Islet of Langerhans (tissue), 1 donor: ENCODE measurements around the gene MGAT3.
A peak's percentile ranks its signal among the peaks of the same experiment; 100 is the strongest.
"Not testable (repeated sequence)": the region's sequence is repeated elsewhere in the genome, so short reads cannot be mapped to it uniquely, and the experiment has no call there.

Experiments used
- FAIRE-seq: peaks from one replicate; lab custom pipeline; 2011; peaks lifted over from hg19 to GRCh38; lab: Jason Lieb, UNC

MGAT3 gene

DNA sequence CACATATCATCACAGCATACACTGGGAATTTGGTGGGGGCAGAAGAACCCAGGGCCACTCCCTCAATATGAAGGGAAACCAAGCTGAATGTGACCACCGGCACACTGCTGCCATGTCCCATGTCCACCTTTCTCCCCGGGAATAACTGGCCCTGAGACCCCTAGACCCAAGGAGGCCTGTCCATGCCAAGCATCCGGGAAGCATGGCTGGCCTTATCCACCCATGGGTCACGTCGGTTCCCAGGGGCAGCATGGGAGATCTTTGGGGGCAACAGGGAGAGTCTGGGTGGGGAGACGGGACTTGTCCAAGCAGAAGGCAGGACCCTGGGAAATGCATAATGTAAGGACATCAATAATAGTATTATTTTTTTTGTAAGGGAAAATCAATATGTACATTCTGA lies 34.9 kb downstream of the MGAT3 start:
- FAIRE-seq = no peak

DNA sequence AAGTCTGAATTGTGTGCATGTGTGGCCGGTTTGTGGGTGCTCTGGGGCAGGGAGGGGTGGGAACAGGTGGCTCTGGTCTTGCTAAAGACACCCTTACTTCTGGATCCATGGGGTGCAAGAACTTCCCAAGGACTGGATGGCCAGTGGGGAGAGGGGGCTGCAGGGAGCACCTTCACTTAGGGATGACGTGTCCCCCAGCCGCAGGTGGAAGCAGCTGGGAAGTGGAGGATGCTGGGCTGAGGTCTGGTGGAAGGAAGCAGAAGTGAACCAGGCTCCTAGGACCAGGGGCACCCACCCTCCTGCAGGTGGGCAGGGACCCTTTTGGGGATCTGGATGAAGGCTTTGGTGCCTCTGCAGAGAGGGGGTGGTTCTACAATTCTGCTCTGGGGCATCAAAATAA lies 35.4 kb downstream of the MGAT3 start:
- no peak for FAIRE-seq

DNA sequence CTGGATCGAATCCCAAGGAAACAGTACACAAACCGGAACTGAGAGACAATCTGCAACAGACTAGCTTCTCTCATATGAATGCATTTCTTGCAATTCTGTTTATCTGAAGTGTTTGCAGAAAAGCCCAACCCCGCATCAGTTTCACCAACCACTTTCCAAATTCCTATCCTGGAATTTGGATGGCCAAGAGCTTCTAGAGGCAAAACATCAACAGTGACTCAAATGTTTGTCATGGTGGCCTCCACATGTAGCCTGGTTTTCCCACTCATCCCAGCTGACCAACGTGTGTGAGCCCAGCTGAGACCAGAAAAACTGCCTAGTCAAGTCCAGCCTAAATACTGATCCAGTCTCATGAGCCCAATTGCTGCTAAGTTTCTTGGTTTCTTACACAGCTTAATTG lies 36.9 kb downstream of the MGAT3 start:
- no peak for FAIRE-seq

DNA sequence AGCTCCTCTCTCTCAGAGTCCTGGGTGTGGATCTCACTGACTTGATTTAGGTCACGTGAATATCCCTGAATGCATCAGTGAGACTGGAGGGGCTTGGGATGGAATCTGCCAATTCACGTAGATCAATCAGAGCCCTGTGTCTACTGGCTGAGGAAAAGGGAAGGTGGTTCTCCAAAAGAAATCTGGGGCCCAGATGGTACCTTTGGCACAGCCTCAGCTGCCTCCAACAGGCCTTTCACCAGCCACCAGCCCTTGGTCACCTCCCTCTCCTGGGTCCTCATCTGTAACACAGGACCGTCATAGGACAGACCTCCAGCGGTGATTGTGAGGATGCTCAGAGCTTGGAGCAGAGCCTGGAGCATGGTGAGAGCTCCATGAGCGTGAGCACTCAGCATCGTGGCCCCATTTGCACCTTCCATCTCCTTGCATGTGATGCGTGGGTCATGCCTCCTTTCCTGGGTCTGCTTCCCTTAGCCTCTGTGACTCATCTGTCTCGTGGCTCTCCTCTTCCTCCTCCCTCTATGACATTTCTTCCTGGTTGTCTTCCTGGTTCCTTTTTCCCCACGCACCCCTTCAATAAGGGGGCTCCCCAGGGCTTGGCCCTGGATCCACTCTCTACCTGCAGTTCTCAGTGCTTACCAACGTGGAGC lies 37.8 kb downstream of the MGAT3 start:
- no peak for FAIRE-seq

DNA sequence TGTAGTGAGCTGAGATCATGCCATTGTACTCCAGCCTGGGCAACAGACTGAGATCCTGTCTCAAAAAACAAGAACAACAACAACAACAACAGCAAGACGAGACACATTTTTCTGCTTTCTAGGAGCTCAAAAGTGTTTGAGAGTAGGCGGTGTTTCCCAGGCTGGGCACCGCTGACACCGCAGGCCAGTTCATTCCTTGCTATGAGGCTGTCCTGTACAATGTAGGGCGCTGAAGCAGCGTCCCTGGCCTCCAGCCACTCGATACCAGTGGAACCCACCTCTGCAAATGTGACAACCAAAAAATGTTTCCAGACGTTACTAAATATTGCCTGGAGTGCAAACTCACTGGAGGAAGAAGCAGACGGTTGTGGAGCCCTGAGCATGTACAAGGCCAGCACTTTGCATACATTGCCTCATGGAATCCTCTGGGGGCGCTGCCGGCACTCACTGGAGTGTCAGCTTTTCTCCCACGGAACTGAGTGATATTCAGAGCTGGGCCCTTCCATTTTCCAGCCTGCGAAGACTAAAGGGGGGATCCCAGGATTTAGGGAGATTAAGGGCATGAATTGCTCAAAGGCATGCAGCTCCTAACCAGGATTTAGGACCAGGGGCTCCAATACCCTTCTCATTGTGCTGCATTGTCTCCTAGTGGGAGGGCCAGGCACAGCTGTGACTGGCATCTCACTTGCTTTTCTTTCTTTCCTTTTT lies 39.5 kb downstream of the MGAT3 start:
- peak; percentile 90 for FAIRE-seq

DNA sequence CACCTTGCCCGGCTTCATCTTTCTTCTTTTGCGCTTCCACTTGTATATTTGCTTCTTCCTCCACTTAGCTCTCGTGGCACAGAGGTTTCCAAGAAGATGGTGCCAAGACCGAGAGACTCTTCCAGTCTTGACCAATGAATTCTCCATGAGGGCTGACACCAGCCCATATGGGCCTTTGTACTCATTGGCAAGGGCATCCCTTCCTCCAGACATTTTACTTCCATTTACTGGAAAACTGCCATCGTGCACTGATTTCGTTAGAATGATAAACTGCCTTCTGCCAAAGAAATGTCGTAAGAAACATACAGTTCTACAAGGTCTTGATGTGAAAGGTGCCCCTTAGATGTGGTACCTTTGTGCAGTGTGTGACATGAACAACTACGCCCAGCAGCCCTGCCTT lies 40.6 kb downstream of the MGAT3 start:
- no peak for FAIRE-seq

DNA sequence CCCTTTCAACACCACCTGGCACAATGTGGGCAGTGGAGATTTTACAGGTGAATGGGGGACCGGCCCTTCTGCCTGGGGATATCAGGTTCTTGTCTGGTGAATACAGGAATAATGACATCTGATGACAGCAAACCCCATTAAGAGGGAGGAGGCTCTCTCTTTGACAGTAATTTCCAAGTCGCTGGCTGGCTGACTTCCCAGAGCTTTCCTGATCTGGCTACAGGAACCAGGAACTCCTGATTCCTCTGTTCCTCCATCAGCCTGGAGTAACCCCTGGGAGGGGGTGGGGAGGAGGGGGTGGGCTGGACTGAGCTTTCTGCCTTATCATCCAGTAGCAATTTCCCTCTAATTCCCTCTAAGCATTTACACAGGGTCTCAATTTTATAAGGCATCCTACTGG lies 41.6 kb downstream of the MGAT3 start:
- no peak for FAIRE-seq

DNA sequence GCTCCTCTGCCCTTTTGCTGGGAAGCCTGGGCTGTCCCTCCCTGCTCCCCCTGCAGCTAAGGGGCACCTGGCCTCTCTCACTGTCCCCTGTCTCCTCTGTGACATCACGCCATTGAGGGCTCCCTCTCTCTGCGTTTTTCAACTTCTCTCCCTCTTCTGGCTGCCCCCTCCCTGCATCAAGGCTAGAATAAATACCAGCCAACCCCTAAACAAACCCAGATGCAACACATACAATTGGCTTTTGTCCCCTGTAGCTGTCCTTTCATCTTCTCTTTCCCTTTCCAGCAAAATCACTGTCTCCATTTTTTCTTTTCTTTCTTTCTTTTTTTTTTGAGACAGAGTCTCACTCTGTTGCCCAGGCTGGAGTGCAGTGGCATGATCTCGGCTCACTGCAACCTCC lies 42.0 kb downstream of the MGAT3 start:
- FAIRE-seq = no peak

DNA sequence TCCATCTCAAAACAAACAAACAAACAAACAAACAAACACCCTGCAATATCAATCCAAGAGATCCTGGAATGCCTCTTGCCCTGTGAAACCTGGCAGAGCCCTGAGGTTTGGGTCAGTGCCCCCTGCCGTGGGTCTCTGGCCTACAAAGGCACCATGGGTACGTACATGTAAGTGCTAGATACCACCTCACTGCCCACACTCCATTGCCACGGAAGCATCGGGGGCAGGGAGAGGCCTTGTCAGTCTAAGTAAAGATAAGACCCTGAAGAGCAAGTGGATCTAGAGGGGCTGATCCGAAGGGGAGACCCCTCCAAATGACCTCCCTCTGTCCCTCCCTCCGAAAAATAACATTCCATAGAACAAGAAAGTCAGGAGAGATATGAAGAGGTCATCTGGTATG lies 43.3 kb downstream of the MGAT3 start:
- no peak for FAIRE-seq

DNA sequence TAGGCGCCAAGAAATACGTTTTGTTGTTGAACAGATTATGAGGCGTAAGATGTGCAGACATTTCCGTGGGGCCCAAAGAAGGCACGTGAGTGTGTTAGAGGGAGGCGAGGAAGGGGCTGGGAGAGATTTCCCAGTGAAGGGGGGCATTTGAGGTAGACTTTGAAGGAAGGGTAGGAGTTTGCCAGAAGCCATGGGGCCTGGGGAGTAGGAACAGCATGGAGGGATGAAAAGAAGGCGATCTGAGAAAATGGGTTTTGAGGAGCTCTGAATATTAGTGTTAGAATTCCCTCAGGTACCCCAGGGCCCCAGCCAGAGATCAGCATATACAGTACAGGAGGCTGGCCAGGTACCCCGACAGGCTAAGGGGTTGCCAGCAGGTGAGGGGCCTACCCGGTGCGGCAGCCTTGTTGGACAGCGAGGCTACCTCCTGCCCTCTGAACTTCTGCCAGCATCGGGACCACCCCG lies 44.9 kb downstream of the MGAT3 start:
- no peak for FAIRE-seq

DNA sequence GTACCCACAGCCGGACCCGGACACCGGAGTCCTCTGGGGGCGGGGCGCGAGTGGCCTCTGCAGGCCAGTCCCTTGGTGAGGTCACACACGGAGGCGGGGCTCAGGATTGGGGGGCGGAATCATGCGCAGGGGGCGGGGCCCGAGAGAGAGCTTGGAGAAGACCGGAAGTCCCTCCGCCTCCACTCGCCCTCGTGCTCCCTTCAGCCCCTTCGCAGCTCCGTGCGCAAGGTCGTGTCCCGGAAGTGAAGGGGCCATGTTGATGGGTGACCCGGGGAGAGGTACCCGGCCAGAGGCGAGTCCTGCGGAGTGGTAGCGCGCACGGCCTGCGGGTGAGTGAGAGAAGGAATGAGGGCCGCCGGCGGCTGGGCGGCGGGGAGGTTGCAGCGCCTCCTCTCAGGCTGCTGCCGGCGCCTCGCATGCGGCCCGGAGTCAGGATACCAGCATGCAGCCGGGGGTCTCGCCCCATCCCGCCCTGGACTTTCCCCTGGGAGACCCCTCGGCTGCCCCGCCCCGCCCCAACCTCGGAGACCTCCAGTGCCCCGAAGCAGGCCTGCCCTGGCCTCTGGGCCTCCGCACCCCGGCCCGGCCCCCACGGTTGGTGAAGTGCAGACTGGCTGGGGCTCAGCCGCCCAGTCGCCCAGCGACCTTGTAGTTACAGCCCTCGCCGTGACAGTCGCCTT lies 45.4 kb downstream of the MGAT3 start, which contains the start of gene MIEF1:
TSS of gene MIEF1 (plus strand) at position 182 of the 680 bp plus-strand sequence. CDS start 9,005 bp downstream, outside the sequence.
- no peak for FAIRE-seq

DNA sequence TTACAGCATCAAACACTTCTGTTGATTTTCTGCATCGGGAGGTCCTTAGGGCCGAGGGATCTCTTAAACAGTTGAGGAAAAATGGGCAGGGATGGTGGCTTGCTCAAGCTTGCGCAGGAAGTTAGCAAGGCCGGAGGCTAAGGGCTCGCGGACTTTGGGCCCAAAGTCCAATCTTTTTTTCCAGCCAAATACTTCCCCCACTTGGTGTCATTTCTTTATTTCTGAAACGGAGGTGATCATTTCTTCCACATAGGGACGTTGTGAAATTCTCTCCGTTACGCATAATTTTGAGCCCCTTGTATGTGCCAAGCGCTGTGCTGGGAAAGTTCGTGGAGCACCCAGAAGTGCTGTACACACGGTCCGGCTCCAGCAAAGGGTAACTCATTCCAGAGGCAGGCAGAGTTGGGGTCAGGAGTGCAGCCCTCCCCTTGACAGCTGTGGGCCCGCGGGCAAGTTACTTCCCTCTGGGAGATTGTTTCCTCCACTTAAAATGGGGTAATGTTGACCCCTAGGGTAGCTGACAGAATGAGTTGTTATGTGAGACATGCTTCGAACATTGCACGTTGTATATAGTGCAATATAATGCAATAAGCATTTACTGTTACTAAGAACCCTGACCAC lies 46.1 kb downstream of the MGAT3 start:
- no peak for FAIRE-seq

DNA sequence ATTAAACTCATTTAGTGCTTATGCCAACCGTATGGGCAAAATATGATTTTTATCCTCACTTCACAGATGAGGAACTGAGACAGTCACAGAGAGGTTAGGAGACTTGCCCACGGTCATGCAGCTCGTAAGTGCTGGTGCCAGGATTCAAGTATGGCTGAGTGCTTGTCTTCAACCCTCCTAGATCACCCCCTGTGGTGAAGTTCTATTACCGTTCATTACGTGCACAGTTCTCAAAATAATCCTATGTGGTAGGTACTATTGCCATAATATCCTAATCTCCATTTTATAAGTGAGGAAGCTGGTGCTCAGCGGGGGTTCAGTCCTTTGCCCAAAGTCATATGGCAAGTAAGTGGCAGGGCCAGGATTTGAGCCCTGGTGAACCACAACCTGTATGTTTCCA lies 46.8 kb downstream of the MGAT3 start:
- no peak for FAIRE-seq

DNA sequence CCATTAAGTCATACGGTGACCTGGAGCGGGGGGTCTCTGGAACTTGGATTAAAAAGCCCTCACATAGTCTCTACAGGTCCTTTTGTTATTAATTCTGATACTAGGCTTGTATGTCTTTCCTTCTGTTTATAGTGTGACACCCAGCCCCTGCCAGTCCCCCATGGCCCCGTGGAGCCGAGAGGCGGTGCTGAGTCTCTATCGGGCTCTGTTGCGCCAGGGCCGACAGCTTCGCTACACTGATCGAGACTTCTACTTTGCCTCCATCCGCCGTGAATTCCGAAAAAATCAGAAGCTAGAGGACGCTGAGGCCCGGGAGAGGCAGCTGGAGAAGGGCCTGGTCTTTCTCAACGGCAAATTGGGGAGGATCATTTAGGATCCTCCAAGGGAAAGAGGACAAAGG lies 47.3 kb downstream of the MGAT3 start:
- FAIRE-seq = no peak

DNA sequence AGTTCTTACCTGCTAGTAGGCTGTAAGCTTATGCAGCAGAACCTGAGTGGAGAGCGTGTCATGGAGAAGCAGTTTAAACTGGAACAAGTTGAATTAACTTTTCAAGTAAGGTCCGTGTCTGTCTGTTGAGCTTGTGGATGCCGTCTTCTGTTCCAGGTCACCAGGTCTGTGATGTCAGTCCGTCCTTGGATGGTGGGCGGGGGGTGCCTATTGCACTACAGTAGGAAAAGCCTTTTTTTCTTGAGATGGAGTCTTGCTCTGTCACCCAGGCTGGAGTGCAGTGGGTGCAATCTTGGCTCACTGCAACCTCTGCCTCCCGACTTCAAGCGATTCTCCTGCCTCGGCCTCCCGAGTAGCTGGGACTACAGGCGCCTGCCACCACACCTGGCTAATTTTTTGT lies 50.2 kb downstream of the MGAT3 start:
- FAIRE-seq = not testable (repeated sequence)

DNA sequence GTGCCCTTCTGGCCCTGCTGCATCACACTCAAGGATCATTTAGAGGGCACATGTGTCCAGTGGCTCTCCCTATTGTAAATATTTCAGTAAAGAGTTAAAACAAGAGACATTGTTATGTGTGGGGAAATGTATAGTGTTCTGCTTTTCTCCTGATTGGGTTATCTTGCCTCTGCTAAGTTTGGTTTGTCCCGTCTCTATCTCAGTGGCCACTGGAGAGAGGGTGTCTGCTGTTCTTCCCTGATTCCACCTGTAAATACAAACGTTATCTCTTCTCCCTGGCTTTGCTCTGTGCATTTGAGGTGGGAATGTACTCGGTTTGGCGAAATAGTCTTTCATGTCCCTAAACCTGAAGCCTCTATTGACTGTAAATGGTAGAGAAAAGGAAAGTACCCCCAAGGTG lies 51.6 kb downstream of the MGAT3 start:
- no peak for FAIRE-seq

DNA sequence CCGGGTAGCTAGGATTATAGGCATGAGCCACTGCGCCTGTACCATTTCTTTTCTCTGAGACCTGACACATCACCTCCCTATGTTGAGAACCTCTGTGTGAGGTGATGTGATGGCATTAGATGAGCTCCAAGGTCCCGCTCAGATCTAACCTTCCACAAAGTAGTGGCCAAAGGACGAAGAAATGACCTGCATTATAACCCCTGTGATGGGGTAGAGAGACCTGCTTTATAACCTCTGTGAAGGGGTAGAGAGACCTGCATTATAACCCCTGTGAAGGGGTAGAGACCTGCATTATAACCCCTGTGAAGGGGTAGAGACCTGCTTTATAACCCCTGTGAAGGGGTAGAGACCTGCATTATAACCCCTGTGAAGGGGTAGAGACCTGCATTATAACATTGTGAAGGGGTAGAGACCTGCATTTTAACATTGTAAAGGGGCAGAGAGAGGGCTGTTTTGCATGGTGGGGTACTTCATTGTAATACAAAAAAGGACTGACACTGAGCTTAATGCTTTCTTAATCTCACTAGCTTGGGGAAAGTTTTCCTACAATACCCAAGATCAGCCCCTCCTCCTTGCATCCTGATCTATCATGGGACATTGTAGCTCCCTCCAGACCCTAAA lies 53.8 kb downstream of the MGAT3 start:
- no peak for FAIRE-seq

DNA sequence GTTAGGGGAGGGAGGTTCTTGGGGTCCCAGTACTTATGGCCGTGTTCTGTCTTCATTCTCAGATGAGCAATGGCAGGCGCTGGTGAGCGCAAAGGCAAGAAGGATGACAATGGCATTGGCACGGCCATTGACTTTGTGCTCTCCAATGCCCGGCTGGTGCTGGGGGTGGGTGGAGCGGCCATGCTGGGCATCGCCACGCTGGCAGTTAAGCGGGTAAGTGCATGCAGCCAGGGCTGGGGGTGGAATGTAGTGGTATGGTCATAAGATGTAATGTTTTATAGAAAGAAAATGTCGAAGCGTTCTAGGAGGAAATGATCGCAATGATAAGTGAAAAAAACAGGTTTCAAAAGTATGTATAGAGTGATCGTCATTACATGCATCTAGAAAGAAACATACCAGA lies 54.4 kb downstream of the MGAT3 start:
- no peak for FAIRE-seq

DNA sequence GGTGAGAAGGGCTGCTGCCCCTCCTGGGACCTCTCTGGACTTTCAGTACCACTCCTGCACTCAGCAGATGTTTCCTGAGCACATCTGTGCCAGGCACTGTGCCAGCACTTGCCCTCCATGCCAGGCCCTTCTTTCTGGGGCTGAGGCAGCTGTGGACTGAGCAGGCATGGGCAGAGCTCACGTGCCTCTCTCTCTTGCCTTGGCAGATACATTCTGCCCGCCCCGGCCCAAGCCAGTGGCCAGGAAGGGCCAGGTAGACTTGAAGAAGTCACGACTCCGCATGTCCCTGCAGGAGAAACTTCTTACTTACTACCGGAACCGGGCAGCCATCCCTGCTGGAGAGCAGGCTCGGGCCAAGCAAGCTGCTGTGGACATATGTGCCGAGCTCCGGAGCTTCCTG lies 55.2 kb downstream of the MGAT3 start:
- FAIRE-seq = no peak

DNA sequence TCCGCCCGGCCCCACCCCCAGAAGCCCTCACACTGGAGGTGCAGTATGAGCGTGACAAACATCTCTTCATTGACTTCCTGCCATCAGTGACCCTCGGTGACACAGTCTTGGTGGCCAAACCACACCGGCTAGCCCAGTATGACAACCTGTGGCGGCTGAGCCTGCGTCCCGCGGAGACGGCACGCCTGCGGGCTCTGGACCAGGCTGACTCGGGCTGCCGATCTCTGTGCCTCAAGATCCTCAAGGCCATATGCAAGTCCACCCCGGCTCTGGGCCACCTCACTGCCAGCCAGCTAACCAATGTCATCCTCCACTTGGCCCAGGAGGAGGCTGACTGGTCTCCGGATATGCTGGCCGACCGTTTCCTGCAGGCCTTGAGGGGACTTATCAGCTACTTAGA lies 57.0 kb downstream of the MGAT3 start:
- no peak for FAIRE-seq

DNA sequence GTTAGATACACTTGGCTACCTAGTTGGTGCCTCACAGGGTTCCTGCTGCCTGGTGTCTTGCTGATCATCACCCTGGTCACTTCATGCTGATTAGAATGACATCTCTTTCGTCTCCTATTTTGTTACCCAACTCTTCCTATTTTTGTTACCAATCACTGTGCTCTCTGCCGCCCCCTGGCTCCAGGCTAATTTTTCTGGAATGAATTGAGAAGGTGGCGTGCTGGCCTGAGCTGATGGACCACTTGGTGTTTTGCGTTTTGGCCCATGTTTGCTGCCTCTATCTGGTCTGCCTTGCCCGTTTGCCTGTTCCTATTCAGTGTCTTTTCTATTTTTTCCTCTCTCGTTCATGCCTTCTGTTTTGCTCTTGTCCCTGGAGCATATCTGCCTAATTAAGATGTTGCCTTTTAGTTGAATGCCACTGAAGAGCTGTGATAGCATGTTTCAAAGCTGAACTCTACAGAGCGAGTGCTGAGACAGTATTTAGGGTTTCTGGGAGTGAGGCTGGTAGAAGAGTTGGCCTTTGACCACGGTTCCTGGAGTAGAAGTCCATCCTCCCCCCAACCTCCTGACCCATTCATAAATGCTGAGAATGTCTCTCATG lies 57.7 kb downstream of the MGAT3 start:
- no peak for FAIRE-seq
